Peyer's patch (tissue), 4 donors: Measurements from ENCODE around the gene FBXW7.
"Not testable (repeated sequence)": the region's sequence is repeated elsewhere in the genome, so short reads cannot be mapped to it uniquely, and the experiment has no call there.

Source experiments
- POLR2A ChIP-seq, 2 donors: fragments of 450-650 bp; IDR thresholded peaks; one replicate each; pipeline ENCODE4 v1.5.1; 2017; ENCODE audit warnings: antibody characterized with exemption in 2 of 2, mild to moderate bottlenecking in 2 of 2, moderate library complexity in 2 of 2
- TF ChIP-seq, protein P1 (sequence below), 6 experiments: fragments of 450-650 bp in 4 of 6; fragments of 200-600 bp in 2 of 6; sonication (generic) in 1 of 6; IDR thresholded peaks; one replicate each; pipeline ENCODE4 v1.5.1; 2017 to 2019; ENCODE audit warnings: antibody characterized with exemption in 6 of 6, mild to moderate bottlenecking in 3 of 6, moderate library complexity in 1 of 6

DNA sequence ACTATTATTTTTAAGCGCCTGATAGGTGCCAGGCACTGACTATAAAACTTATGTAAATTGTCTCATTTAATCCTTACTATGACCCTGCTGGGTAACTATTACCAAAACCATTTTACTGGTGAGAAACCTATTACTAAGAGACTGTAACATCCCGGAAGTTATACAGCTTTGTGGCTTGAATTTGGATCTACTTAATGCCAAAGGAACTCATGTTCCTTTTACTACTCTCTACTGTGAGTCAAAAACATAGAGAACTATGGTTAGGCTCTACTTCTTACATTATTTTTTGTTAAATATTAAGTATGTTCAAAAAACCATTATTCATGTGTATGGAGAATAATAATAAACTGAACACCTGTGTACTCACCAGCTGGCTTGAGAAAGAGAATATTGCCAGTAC is 14.8 kb upstream of the FBXW7 start:
- TF ChIP-seq, protein P1, sequence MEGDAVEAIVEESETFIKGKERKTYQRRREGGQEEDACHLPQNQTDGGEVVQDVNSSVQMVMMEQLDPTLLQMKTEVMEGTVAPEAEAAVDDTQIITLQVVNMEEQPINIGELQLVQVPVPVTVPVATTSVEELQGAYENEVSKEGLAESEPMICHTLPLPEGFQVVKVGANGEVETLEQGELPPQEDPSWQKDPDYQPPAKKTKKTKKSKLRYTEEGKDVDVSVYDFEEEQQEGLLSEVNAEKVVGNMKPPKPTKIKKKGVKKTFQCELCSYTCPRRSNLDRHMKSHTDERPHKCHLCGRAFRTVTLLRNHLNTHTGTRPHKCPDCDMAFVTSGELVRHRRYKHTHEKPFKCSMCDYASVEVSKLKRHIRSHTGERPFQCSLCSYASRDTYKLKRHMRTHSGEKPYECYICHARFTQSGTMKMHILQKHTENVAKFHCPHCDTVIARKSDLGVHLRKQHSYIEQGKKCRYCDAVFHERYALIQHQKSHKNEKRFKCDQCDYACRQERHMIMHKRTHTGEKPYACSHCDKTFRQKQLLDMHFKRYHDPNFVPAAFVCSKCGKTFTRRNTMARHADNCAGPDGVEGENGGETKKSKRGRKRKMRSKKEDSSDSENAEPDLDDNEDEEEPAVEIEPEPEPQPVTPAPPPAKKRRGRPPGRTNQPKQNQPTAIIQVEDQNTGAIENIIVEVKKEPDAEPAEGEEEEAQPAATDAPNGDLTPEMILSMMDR (IDR thresholded peaks at IDR 0.05), result not testable (repeated sequence)
- not testable (repeated sequence) for TF ChIP-seq POLR2A (IDR thresholded peaks at IDR 0.05)
